ENCODE data around the gene ALDOA. TPM values are rescaled to one million over a fixed set of nuclear protein-coding genes. Genes with fewer than 3 reads are reported as not detected.

Gene ALDOA
- polyA plus RNA-seq, 1 experiment = 631 TPM

- H3K27ac ChIP-seq (ENCODE audit: low read depth, low read length) = no peak overlapping the region
- ChIA-PET POLR2A (interaction anchor here (0.7 kb wide), 1 partner anchor 85 kb away, joined by 6 read pairs; no protein-coding TSS in a partner anchor), CTCF (interaction anchor here (0.7 kb wide), 1 partner anchor 258 kb away, joined by 5 read pairs; no protein-coding TSS in a partner anchor)
- no peak overlapping the region for H3K4me3 ChIP-seq (ENCODE audit: low read depth, low read length)
- H3K27me3 ChIP-seq (ENCODE audit: control insufficient read depth, insufficient read depth, low read length) = no peaks in the 10 kb centered on the region
- no peaks in the 10 kb centered on the region for H3K9me3 ChIP-seq (ENCODE audit: control insufficient read depth, insufficient read depth, low read length)
- no peak for DNase-seq (ENCODE audit: low read depth, low spot score)
- TF ChIP-seq CTCF (IDR thresholded peaks at IDR 0.05; ENCODE audit: low read depth, low read length) = no peak
Measured at GRCh38 chr16:30115238-30115637, 49.7 kb downstream of the ALDOA start.

DNA sequence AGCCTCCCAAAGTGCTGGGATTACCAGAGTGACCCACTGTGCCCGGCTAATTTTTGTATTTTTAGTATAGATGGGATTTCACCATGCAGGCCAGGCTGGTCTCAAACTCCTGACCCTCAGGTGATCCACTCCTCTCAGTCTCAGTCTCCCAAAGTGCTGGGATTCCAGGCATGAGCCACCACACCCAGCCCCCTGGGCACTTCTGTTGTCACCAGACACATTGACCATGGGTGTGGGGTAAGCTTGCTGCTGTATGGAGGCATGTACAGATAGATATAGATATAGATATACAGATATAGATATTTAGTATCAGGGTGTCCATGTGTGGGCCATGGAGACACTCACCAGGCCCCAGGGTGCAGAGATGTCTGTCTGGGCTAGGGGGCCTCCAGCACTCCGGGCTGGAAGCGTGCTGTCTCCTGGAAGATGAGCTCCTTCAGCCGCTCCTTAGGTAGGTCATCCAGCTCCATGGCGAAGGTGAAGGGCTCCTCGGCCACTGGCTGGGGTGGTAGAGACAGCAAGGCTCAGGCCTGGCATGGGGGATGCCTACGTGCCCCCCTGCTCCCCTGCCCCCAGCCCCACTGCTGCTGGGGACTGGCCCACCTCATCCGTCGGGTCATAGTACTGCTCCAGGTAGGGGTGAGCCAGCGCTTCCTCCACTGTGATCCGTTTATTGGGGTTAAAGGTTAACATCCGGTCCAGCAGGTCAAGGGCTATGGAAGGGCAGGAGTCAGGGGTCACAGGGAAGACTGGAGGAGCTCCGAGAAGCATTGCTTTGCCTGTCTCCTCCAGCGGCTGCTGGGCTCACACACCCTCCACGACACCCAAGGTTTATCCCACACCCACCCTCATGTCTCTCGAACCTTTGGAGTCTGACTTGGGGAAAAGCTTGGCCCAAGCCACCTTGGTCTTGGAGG is 51.0 kb downstream of the ALDOA start:
- Histone ChIP-seq H3K27ac (ENCODE audit: low read depth, low read length) (no peak overlapping the region), H3K27me3 (ENCODE audit: control insufficient read depth, insufficient read depth, low read length) (no peaks in the 10 kb centered on the region), H3K9me3 (ENCODE audit: control insufficient read depth, insufficient read depth, low read length) (no peaks in the 10 kb centered on the region), H3K4me3 (ENCODE audit: low read depth, low read length) (no peak overlapping the region)
- ChIA-PET CTCF (no interaction called here), POLR2A (no interaction called here)
- TF ChIP-seq CTCF (IDR thresholded peaks at IDR 0.05; ENCODE audit: low read depth, low read length) = no peak
- no peak for DNase-seq (ENCODE audit: low read depth, low spot score)

- CTCF ChIA-PET = no interaction called here
- Histone ChIP-seq H3K9me3 (ENCODE audit: control insufficient read depth, insufficient read depth, low read length) (no peaks in the 10 kb centered on the region), H3K27me3 (ENCODE audit: control insufficient read depth, insufficient read depth, low read length) (no peaks in the 10 kb centered on the region), H3K27ac (ENCODE audit: low read depth, low read length) (no peak overlapping the region), H3K4me3 (ENCODE audit: low read depth, low read length) (no peak overlapping the region)
- TF ChIP-seq CTCF (IDR thresholded peaks at IDR 0.05; ENCODE audit: low read depth, low read length) = no peak
- no peak for DNase-seq (ENCODE audit: low read depth, low spot score)
- POLR2A ChIA-PET = no interaction called here
Measured at GRCh38 chr16:30117768-30118167, 52.2 kb downstream of the ALDOA start.

- H3K4me3 ChIP-seq (ENCODE audit: low read depth, low read length) = no peak overlapping the region
- H3K9me3 ChIP-seq (ENCODE audit: control insufficient read depth, insufficient read depth, low read length) = no peaks in the 10 kb centered on the region
- POLR2A ChIA-PET = no interaction called here
- TF ChIP-seq CTCF (IDR thresholded peaks at IDR 0.05; ENCODE audit: low read depth, low read length) = no peak
- no peak overlapping the region for H3K27ac ChIP-seq (ENCODE audit: low read depth, low read length)
- CTCF ChIA-PET = interaction anchor here (1.3 kb wide), 1 partner anchor 290 kb away, joined by 3 read pairs; no protein-coding TSS in a partner anchor
- DNase-seq (ENCODE audit: low read depth, low spot score) = no peak
- no peaks in the 10 kb centered on the region for H3K27me3 ChIP-seq (ENCODE audit: control insufficient read depth, insufficient read depth, low read length)
Measured at GRCh38 chr16:30119428-30119827, 53.9 kb downstream of the ALDOA start.

Other genes with a start within 250 kb of the ALDOA start
- gene PAGR1, start 249.6 kb upstream of the ALDOA start, polyA plus RNA-seq (2011; rRNA removed) = 14.3 and 14.5 TPM in 2 replicates
- gene MVP, start 245.3 kb upstream of the ALDOA start, polyA plus RNA-seq (2011; rRNA removed) = 251 and 321 TPM in 2 replicates
- 89.9 and 112 TPM in 2 replicates for gene CDIPT, start 202.5 kb upstream of the ALDOA start, polyA plus RNA-seq (2011; rRNA removed)
- 5.0 and 6.8 TPM in 2 replicates for gene SEZ6L2, start 166.2 kb upstream of the ALDOA start, polyA plus RNA-seq (2011; rRNA removed)
- 3.5 and 4.6 TPM in 2 replicates for gene ASPHD1, start 165.3 kb upstream of the ALDOA start, polyA plus RNA-seq (2011; rRNA removed)
- 7.4 and 8.8 TPM in 2 replicates for gene KCTD13, start 139.5 kb upstream of the ALDOA start, polyA plus RNA-seq (2011; rRNA removed)
- gene TMEM219, start 103.7 kb upstream of the ALDOA start, polyA plus RNA-seq (2011; rRNA removed) = 88.6 and 107 TPM in 2 replicates
- 16.9 and 18.2 TPM in 2 replicates for gene TAOK2, start 91.9 kb upstream of the ALDOA start, polyA plus RNA-seq (2011; rRNA removed)
- gene HIRIP3, start 70.1 kb upstream of the ALDOA start, polyA plus RNA-seq (2011; rRNA removed) = 2.5 and 3.8 TPM in 2 replicates
- gene INO80E, start 69.5 kb upstream of the ALDOA start, polyA plus RNA-seq (2011; rRNA removed) = 27.3 and 27.5 TPM in 2 replicates
- 0.22 and 0.46 TPM in 2 replicates for gene DOC2A, start 54.7 kb upstream of the ALDOA start, polyA plus RNA-seq (2011; rRNA removed)
- not detected in 2 replicates for gene C16orf92, start 42.6 kb upstream of the ALDOA start, polyA plus RNA-seq (2011; rRNA removed)
- not detected in 2 replicates for gene TLCD3B, start 34.5 kb upstream of the ALDOA start, polyA plus RNA-seq (2011; rRNA removed)
- gene PPP4C, start 10.2 kb downstream of the ALDOA start, polyA plus RNA-seq (2011; rRNA removed) = 112 and 140 TPM in 2 replicates
- gene TBX6, start 26.2 kb downstream of the ALDOA start, polyA plus RNA-seq (2011; rRNA removed) = not detected in 2 replicates
- gene YPEL3, start 30.5 kb downstream of the ALDOA start, polyA plus RNA-seq (2011; rRNA removed) = 15.6 and 23.1 TPM in 2 replicates
- gene GDPD3, start 47.8 kb downstream of the ALDOA start, polyA plus RNA-seq (2011; rRNA removed) = 1.2 and 1.9 TPM in 2 replicates
- gene MAPK3, start 57.5 kb downstream of the ALDOA start, polyA plus RNA-seq (2011; rRNA removed) = 82.5 and 91.7 TPM in 2 replicates
- gene CORO1A, start 117.8 kb downstream of the ALDOA start, polyA plus RNA-seq (2011; rRNA removed) = 2.9 and 4.2 TPM in 2 replicates
- gene BOLA2B, start 127.9 kb downstream of the ALDOA start, polyA plus RNA-seq (2011; rRNA removed) = 17.5 and 38.2 TPM in 2 replicates
- gene SLX1A, start 128.1 kb downstream of the ALDOA start, polyA plus RNA-seq (2011; rRNA removed) = 3.8 and 13.4 TPM in 2 replicates
- gene SULT1A3, start 133.5 kb downstream of the ALDOA start, polyA plus RNA-seq (2011; rRNA removed) = 7.3 and 8.5 TPM in 2 replicates
- gene NPIPB13, start 182.7 kb downstream of the ALDOA start, polyA plus RNA-seq (2011; rRNA removed) = 0.83 and 1.7 TPM in 2 replicates

Data from AG04450 (cell line).